HK-2 (cell line): ENCODE results near the gene C3orf85.
A peak's percentile ranks its signal among the peaks of the same experiment; 100 is the strongest.
"Not testable (repeated sequence)": the region's sequence is repeated elsewhere in the genome, so short reads cannot be mapped to it uniquely, and the experiment has no call there.

Source experiments
- DNase-seq: peaks from one replicate; pipeline ENCODE4 v3.0.0-alpha.2; 2018; ENCODE audit not compliant: unreplicated experiment

C3orf85 gene, protein sequence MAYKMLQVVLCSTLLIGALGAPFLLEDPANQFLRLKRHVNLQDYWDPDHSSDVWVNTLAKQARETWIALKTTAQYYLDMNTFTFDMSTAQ

GRCh38 chr3:109136523-109136922 lies at the start of gene C3orf85:
Gene C3orf85, plus strand, starts transcription at chr3:109136719. Its CDS starts 129 bp downstream, at chr3:109136848.
- no peak for DNase-seq

DNA sequence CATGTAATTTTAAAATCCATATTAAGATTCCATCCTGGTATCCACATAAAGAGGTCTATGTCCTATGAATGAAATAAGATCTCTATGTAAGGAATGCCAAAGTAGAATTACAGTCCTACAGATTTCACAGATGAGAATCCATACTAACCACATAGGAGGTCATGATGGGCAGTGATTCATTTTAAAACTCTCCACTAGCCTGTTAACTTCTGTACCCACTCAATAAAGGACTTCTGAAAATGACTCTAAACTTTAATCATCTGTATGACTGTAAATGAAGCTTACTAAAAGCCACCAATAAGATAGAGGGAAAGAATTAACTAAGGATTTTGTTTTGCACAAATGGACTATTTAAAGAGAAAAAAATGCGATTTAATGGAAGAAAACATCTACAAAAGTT lies 47.3 kb upstream of the C3orf85 start:
- no peak for DNase-seq

DNA sequence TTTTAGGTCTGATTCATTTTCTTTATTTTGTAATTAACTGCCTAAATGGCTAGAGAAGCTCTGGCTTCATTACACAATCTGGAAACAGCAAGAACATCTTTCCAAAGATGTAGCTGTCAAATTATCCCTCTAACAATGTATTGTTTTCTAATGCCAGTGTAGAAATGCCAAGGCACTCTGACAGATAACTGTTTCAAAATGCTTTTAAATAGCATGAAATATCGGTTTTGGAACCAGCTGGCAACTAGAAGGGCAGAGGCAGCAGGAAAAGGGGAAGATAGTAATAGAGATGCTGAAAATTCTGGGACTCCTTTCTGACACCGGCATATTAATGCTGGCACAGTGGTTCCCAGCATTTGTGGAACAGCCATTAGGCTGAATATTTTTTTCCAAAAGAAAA lies 44.7 kb upstream of the C3orf85 start:
- DNase-seq: no peak

GRCh38 chr3:109093561-109093960 lies 43.0 kb upstream of the C3orf85 start:
- no peak for DNase-seq

DNA sequence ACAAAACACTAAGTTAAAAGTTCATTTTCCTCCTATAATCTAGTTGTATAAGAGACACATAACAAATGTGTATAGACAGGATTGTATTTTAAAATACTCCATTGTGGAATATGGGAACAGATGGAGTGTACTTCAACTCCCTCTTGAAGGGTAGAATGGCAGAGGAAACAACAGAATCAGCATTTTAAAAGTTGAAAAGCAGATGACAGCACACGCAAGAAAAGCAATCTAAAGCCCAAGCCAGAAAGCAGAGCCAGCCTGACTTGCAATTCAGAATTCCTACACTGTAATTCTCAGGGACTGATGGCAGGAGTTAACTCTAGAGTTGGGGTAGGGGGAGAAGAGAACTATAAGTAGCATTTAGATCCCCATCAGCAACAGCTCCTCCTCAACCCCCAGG lies 41.4 kb upstream of the C3orf85 start:
- DNase-seq: no peak

- DNase-seq: peak; percentile 7
Observed at GRCh38 chr3:109098079-109098644, 38.4 kb upstream of the C3orf85 start.

DNA sequence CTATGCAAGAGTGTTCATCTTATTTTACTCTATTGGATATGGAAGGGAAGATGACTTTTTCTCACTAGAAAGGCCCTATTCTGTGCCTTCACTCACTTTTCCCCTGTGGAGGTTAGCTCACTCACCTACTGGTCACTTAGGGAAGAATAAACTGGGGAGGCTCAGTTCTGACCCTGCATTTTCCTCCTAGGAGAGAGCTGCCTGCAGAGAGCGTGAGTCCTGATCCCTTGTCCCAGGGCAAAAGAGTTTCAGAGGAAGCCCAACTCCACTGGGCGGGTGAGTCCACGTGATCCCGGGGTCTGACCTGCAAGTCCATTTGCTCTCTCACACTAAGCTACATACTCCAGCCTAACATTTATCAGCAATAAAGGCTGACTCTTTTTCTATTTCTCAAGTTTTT lies 26.9 kb upstream of the C3orf85 start:
- no peak for DNase-seq

DNA sequence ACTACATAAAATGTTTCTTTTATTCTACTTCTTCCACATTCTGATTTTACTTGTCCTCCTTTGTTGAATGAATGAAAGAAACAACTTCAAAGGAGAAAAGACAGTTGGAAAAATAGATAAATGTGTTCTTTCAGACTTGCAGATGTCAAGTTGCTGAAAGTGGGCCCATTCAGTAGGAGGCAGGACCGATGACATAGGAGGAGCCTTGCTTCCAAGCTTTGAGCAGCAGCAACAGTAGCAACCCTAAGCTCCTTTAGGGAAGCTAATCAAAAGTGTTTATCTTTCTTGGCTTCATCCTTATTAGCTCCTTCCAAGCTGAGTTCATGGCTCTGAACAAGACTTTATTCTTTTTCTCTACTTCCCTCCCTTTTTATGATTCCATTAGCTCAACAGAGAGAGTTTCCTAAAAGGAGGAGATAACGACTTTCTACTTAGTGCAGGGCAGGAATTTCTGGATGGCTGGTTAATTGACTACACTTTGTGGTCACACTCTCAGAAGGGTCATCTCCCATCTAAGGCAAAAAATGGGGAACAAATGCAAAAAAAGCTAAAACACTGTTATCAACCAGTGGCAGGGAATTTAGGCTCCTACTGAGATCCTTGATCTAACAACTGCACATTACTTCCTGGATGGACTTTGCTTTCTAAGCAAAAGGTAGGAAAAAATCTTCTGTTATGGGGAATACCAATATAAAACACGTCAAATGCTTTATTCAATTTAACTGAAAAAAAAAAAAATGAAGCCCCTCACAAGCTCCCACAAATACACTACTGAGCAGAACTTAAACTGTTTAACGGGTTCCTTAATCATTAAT lies 23.4 kb upstream of the C3orf85 start:
- no peak for DNase-seq

- no peak for DNase-seq
Observed at GRCh38 chr3:109114746-109115145, 21.8 kb upstream of the C3orf85 start.

- DNase-seq: no peak
Observed at GRCh38 chr3:109115451-109115850, 21.1 kb upstream of the C3orf85 start.

- no peak for DNase-seq
Observed at GRCh38 chr3:109116031-109116430, 20.5 kb upstream of the C3orf85 start.

DNA sequence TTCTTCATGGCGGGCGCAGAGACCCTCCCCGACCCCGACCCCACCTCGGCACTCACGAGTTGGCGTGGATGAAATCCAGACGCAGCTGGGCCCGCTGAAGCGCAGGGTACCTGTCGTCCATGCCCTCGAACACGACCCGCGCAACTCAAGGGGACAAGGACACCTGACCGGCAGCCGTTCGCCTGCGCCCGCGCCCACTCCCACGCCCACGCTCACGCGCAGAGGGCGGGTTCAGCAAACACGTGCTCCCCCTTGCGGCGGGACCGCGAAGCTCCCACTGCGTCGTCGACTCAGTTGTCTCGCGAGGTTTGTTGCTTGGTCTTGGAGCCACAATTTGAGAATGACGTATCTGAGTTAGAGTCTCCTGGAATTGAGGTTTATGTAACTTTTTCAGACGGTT lies 18.6 kb upstream of the C3orf85 start, which contains the start of gene MORC1:
Gene MORC1 (minus strand): TSS at position 196 of the 400 bp plus-strand sequence. CDS start 75 bp downstream, at position 121.
- DNase-seq: no peak

- DNase-seq: no peak
Observed at GRCh38 chr3:109118584-109118983, 17.9 kb upstream of the C3orf85 start.

DNA sequence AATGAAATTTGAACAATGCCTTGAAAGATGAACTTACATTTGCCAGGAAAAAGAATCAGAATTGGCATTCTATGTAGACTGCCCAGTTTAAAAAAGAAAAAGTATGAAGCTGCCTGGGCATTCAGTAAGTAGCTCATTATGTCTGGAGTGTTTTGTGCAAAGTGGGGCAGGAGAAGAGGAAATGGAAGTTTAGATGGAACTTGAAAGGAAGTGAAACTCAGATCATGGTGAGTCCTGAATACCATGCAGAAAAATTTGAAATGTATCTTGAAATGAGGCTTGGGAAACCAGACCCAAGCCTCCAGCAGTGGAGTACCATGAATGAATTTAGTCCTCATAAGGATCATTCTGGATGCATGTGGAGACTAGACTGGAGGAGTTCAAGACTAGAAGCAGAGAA lies 13.8 kb upstream of the C3orf85 start:
- DNase-seq: no peak

DNA sequence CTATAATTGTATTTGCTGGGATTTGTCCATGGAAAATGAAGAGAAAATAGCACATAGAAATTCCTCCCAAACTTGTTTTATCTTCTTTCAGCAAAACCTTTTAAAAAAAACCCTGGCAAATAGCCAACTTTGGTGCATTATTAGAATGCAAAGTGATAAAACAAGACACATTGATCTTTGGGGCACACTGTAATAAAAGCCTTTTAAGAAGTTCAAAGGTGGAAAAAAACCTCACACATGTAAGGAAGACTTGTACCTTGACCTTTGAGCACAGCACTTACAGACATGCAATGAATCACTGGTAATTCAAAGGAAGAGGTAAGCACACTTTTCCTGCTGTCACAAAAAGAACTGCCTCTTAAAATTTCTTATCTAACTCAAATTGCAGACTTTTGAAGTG lies 10.6 kb upstream of the C3orf85 start:
- no peak for DNase-seq

GRCh38 chr3:109127553-109127952 lies 9.0 kb upstream of the C3orf85 start:
- DNase-seq: no peak

DNA sequence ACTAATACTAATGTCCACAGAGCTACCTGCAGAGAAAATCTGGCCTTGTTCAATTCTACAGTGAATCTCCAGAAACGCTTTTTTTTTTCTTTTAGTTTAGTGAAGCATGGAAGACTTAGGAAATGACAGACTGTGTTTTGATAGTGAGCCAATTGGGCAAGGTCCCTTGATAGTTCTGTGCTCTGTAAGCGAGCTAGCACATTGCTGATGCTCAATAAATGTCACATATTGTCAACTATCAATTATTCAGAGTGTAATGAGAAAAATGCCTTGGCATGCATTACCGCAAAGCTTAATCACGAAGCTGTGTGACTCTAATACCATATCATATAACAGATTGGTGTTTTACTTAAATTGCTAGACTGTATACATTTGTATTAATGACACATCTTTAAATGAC lies 5.2 kb upstream of the C3orf85 start:
- no peak for DNase-seq

- DNase-seq: no peak
Observed at GRCh38 chr3:109132801-109133473, 3.6 kb upstream of the C3orf85 start.

GRCh38 chr3:109133474-109133816 lies 3.1 kb upstream of the C3orf85 start:
- DNase-seq: not testable (repeated sequence)

- peak; percentile 12 for DNase-seq
Observed at GRCh38 chr3:109137761-109138160, 1.2 kb downstream of the C3orf85 start.

- no peak for DNase-seq
Observed at GRCh38 chr3:109140318-109140717, 3.8 kb downstream of the C3orf85 start.

- DNase-seq: no peak
Observed at GRCh38 chr3:109143646-109144045, 7.1 kb downstream of the C3orf85 start.

DNA sequence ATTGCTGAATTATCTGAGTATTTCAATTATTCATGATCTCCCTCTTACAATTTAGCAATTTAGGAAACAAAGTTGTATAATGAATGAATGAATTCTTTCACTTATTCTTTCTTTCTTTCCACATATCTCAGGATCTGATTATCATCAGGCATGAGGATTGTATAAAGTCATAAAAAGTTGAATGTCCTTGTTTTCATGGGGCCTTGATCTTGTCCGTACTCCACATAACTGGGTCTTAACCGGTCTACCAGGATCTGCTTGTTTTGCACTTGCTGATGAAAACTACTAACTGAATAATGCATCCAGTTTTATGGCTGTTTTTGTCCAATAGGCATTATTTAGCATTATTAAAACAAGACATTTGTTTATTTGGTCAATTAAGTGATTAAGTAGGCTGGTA lies 12.6 kb downstream of the C3orf85 start:
- DNase-seq: no peak
